H9 (cell line): ENCODE results near the gene KPNA2. TPM values are rescaled to one million over a fixed set of nuclear protein-coding genes. Genes with fewer than 3 reads are reported as not detected.

ENCODE experiments used
- DNase-seq: peaks from one replicate; pipeline ENCODE4 v3.0.0-alpha.2; 2017
- H2AFZ ChIP-seq: one replicate; pipeline ENCODE4 v1.6.1; 2013; ENCODE audit warnings: mild to moderate bottlenecking, low read length, control low read depth, moderate library complexity
- H2AK5ac ChIP-seq: 2 replicates; pipeline ENCODE4 v1.6.1; 2013; ENCODE audit warnings: low read length, control low read depth, mixed read lengths; ENCODE audit not compliant: insufficient read length
- H2BK120ac ChIP-seq: one replicate; pipeline ENCODE4 v1.6.1; 2013; ENCODE audit warnings: low read depth, mild to moderate bottlenecking, low read length, control low read depth, inconsistent platforms; ENCODE audit not compliant: poor library complexity, severe bottlenecking
- H2BK12ac ChIP-seq: 2 replicates; pipeline ENCODE4 v1.6.1; 2013; ENCODE audit warnings: low read length, control low read depth, mixed read lengths, low read depth; ENCODE audit not compliant: insufficient read length
- H2BK15ac ChIP-seq: 2 replicates; pipeline ENCODE4 v1.6.1; 2013; ENCODE audit warnings: low read depth, low read length, control low read depth
- H2BK20ac ChIP-seq: one replicate; pipeline ENCODE4 v1.6.1; 2013; ENCODE audit warnings: low read depth, mild to moderate bottlenecking, low read length, control low read depth, inconsistent platforms; ENCODE audit not compliant: poor library complexity, severe bottlenecking
- H2BK5ac ChIP-seq: 2 replicates; pipeline ENCODE4 v1.6.1; 2013; ENCODE audit warnings: low read length, control low read depth, mixed read lengths; ENCODE audit not compliant: insufficient read length
- H3K14ac ChIP-seq: 2 replicates; pipeline ENCODE4 v1.6.1; 2013; ENCODE audit warnings: low read length, control low read depth; ENCODE audit not compliant: insufficient read depth
- H3K18ac ChIP-seq: 2 replicates; pipeline ENCODE4 v1.6.1; 2013; ENCODE audit warnings: low read depth, mild to moderate bottlenecking, mixed read lengths, low read length, control low read depth; ENCODE audit not compliant: insufficient read length
- H3K23ac ChIP-seq: 2 replicates; pipeline ENCODE4 v1.6.1; 2013; ENCODE audit warnings: low read length, control low read depth, mixed read lengths, low read depth; ENCODE audit not compliant: insufficient read length
- H3K23me2 ChIP-seq: 2 replicates; pipeline ENCODE4 v1.6.1; 2013; ENCODE audit warnings: low read depth, mild to moderate bottlenecking, mixed read lengths, low read length, control low read depth; ENCODE audit not compliant: insufficient read length, poor library complexity, severe bottlenecking
- H3K27ac ChIP-seq: 2 replicates; pipeline ENCODE4 v1.5.1; 2013; ENCODE audit warnings: low read length, control low read depth, mixed read lengths, low read depth; ENCODE audit not compliant: insufficient read length
- H3K27me3 ChIP-seq: 2 replicates; pipeline ENCODE4 v1.6.1; 2013; ENCODE audit warnings: low read length, control low read depth, inconsistent platforms; ENCODE audit not compliant: insufficient read depth
- H3K4ac ChIP-seq: 2 replicates; pipeline ENCODE4 v1.6.1; 2013; ENCODE audit warnings: low read depth, mild to moderate bottlenecking, control low read depth, inconsistent platforms, low read length, moderate library complexity
- H3K4me1 ChIP-seq: 2 replicates; pipeline ENCODE4 v1.6.1; 2013; ENCODE audit warnings: low read length, control low read depth, inconsistent platforms; ENCODE audit not compliant: insufficient read depth
- H3K4me2 ChIP-seq: 2 replicates; pipeline ENCODE4 v1.6.1; 2013; ENCODE audit warnings: low read length, control low read depth, mixed read lengths; ENCODE audit not compliant: insufficient read length, insufficient read depth
- H3K56ac ChIP-seq: 2 replicates; pipeline ENCODE4 v1.6.1; 2013; ENCODE audit warnings: low read depth, mild to moderate bottlenecking, mixed read lengths, low read length, control low read depth; ENCODE audit not compliant: insufficient read length
- H3K79me1 ChIP-seq: 2 replicates; pipeline ENCODE4 v1.6.1; 2013; ENCODE audit warnings: low read depth, mild to moderate bottlenecking, moderate library complexity, low read length, control low read depth, inconsistent platforms; ENCODE audit not compliant: insufficient read depth, poor library complexity, severe bottlenecking
- H3K79me2 ChIP-seq: 2 replicates; pipeline ENCODE4 v1.6.1; 2013; ENCODE audit warnings: low read length, control low read depth, inconsistent platforms; ENCODE audit not compliant: insufficient read depth
- H3K9ac ChIP-seq: 2 replicates; pipeline ENCODE4 v1.6.1; 2013; ENCODE audit warnings: low read length, control low read depth, mixed read lengths; ENCODE audit not compliant: insufficient read length; ENCODE audit errors: extremely low read depth
- H3K9me3 ChIP-seq: one replicate; pipeline ENCODE4 v1.6.1; 2013; ENCODE audit warnings: low read depth, low read length, inconsistent platforms; ENCODE audit not compliant: control insufficient read depth
- H3T11ph ChIP-seq: one replicate; pipeline ENCODE4 v1.6.1; 2013; ENCODE audit warnings: mild to moderate bottlenecking, low read length, control low read depth, inconsistent platforms
- H4K20me1 ChIP-seq: one replicate; pipeline ENCODE4 v1.6.1; 2013; ENCODE audit not compliant: control insufficient read depth, insufficient read length, insufficient read depth
- H4K5ac ChIP-seq: 2 replicates; pipeline ENCODE4 v1.6.1; 2013; ENCODE audit warnings: low read depth, mild to moderate bottlenecking, mixed read lengths, low read length, control low read depth; ENCODE audit not compliant: insufficient read length
- H4K8ac ChIP-seq: replicated peaks from 2 replicates; pipeline ENCODE4 v1.6.1; 2013; ENCODE audit warnings: low read length, control low read depth, mixed read lengths, low read depth; ENCODE audit not compliant: insufficient read length
- H4K91ac ChIP-seq: 2 replicates; pipeline ENCODE4 v1.6.1; 2013; ENCODE audit warnings: low read depth, mild to moderate bottlenecking, moderate library complexity, mixed read lengths, low read length, control low read depth; ENCODE audit not compliant: insufficient read length
- H3K27ac Mint-ChIP-seq, 3 experiments: 2 replicates in 2 of 3; 3 replicates in 1 of 3; pipeline ENCODE4 v1.8.0; 2020 to 2021; ENCODE audit warnings: mixed read lengths in 3 of 3, mild to moderate bottlenecking in 1 of 3, moderate library complexity in 1 of 3
- H3K27me3 Mint-ChIP-seq: 2 replicates; pipeline ENCODE4 v1.8.0; 2021; ENCODE audit warnings: low read depth, mild to moderate bottlenecking, moderate library complexity, mixed read lengths
- H3K36me3 Mint-ChIP-seq, 3 experiments: 2 replicates in 2 of 3; 3 replicates in 1 of 3; pipeline ENCODE4 v1.8.0; 2020 to 2021; ENCODE audit warnings: low read depth in 3 of 3, mixed read lengths in 3 of 3; ENCODE audit not compliant: insufficient read depth in 1 of 3
- H3K4me1 Mint-ChIP-seq, 2 experiments: 2 replicates each; pipeline ENCODE4 v1.8.0; 2020; ENCODE audit warnings: mixed read lengths in 2 of 2
- H3K4me3 Mint-ChIP-seq, 2 experiments: 2 replicates in 1 of 2; 3 replicates in 1 of 2; pipeline ENCODE4 v1.8.0; 2020 to 2021; ENCODE audit warnings: mild to moderate bottlenecking in 2 of 2, mixed read lengths in 2 of 2, moderate library complexity in 1 of 2
- H3K9me3 Mint-ChIP-seq, 2 experiments: 2 replicates in 1 of 2; 3 replicates in 1 of 2; pipeline ENCODE4 v1.8.0; 2020; ENCODE audit warnings: mild to moderate bottlenecking in 2 of 2, mixed read lengths in 2 of 2, moderate library complexity in 1 of 2
- WGBS: extraction: QIAGEN DNeasy Blood & Tissue Kit; methylation state at CpG from one replicate; pipeline ENCODE4 v1.1.7; 2013; ENCODE audit warnings: missing lambda C conversion rate, low lambda C conversion rate, mixed read lengths; ENCODE audit not compliant: insufficient read length; ENCODE audit errors: extremely low coverage; 5-methylcytosine and 5-hydroxymethylcytosine counted together
- total RNA-seq: library from RNA; stranded (reverse); gene quantifications from 2 replicates; pipeline ENCODE4 v1.2.1, GENCODE V29; 2021
- TF ChIP-seq, protein P1 (sequence below): fragments of 200-600 bp; sonication (generic); conservative IDR thresholded peaks from 3 replicates; pipeline ENCODE4 v1.8.0; 2021; ENCODE audit warnings: antibody characterized with exemption, mild to moderate bottlenecking

KPNA2 gene
- total RNA-seq, 1 experiment from 2014 or later: 432 TPM

- H3K79me2 ChIP-seq: no peaks in the 10 kb centered on the region
- H2AK5ac ChIP-seq: no peak overlapping the region
- peaks cover 6% of the 10 kb centered on the region; the same call in 1 of the 2 replicates for H3K27me3 ChIP-seq
- peaks cover 11% of the 10 kb centered on the region for H3K23me2 ChIP-seq
- no peak overlapping the region for H3K4ac ChIP-seq
- no peak overlapping the region for H2BK120ac ChIP-seq
- H2BK15ac ChIP-seq: no peak overlapping the region
- no peak for DNase-seq
- no peak overlapping the region for H3K14ac ChIP-seq
- no peaks in the 10 kb centered on the region for H3K9me3 ChIP-seq
- no peak overlapping the region for H3K27ac ChIP-seq
- H3T11ph ChIP-seq: no peak overlapping the region
- H2AFZ ChIP-seq: no peak overlapping the region
- H4K20me1 ChIP-seq: no peaks in the 10 kb centered on the region
- no peak overlapping the region for H3K4me2 ChIP-seq
- no peak overlapping the region for H2BK5ac ChIP-seq
- Mint-ChIP-seq H3K36me3 (no peaks in the 10 kb centered on the region; a peak in 1 of 7 replicates), H3K4me3 (no peak overlapping the region), H3K27ac (no peak overlapping the region), H3K4me1 (peaks cover 18 to 24% of the 10 kb centered on the region in 2 experiments), H3K27me3 (peaks cover 39% of the 10 kb centered on the region), H3K9me3 (peaks cover 0 to 2% of the 10 kb centered on the region in 2 experiments; a peak in 1 of 5 replicates)
- H4K5ac ChIP-seq: no peak overlapping the region
- H3K9ac ChIP-seq: no peak overlapping the region
- TF ChIP-seq, protein P1, sequence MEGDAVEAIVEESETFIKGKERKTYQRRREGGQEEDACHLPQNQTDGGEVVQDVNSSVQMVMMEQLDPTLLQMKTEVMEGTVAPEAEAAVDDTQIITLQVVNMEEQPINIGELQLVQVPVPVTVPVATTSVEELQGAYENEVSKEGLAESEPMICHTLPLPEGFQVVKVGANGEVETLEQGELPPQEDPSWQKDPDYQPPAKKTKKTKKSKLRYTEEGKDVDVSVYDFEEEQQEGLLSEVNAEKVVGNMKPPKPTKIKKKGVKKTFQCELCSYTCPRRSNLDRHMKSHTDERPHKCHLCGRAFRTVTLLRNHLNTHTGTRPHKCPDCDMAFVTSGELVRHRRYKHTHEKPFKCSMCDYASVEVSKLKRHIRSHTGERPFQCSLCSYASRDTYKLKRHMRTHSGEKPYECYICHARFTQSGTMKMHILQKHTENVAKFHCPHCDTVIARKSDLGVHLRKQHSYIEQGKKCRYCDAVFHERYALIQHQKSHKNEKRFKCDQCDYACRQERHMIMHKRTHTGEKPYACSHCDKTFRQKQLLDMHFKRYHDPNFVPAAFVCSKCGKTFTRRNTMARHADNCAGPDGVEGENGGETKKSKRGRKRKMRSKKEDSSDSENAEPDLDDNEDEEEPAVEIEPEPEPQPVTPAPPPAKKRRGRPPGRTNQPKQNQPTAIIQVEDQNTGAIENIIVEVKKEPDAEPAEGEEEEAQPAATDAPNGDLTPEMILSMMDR: no peak
- peaks cover 4% of the 10 kb centered on the region; the same call in 1 of the 2 replicates for H3K4me1 ChIP-seq
- no peak overlapping the region for H3K18ac ChIP-seq
- H3K79me1 ChIP-seq: no peaks in the 10 kb centered on the region
- H2BK12ac ChIP-seq: no peak overlapping the region
- H2BK20ac ChIP-seq: no peak overlapping the region
- H4K8ac ChIP-seq: no peak overlapping the region
- H3K56ac ChIP-seq: no peak overlapping the region
- no CpG with 5 or more reads among the region's 3 CpGs for WGBS
- no peak overlapping the region for H4K91ac ChIP-seq
- H3K23ac ChIP-seq: no peak overlapping the region
These were observed 36.1 kb upstream of the KPNA2 start for GRCh38 chr17:67999291-67999911.
